HEK293 (cell line): ENCODE data around the gene ZNF771.
A peak's percentile ranks its signal among the peaks of the same experiment; 100 is the strongest.

Experiments
- EGR2 ChIP-seq: fragments of 450-650 bp; formaldehyde crosslinking; IDR thresholded peaks from 2 replicates; pipeline ENCODE4 v1.5.1; 2016; ENCODE audit warnings: low read depth, missing biosample characterization, missing genetic modification characterization
- KLF16 ChIP-seq: fragments of 450-650 bp; formaldehyde crosslinking; IDR thresholded peaks from 2 replicates; pipeline ENCODE4 v1.5.1; 2017; ENCODE audit warnings: missing biosample characterization, missing genetic modification characterization
- KLF8 ChIP-seq: fragments of 450-650 bp; formaldehyde crosslinking; IDR thresholded peaks from 2 replicates; pipeline ENCODE4 v1.5.1; 2016; ENCODE audit warnings: missing biosample characterization, missing genetic modification characterization
- WT1 ChIP-seq: fragments of 450-650 bp; formaldehyde crosslinking; IDR thresholded peaks from 2 replicates; pipeline ENCODE4 v1.5.1; 2016; ENCODE audit warnings: missing biosample characterization, missing genetic modification characterization
- ZBTB11 ChIP-seq: fragments of 450-650 bp; formaldehyde crosslinking; conservative IDR thresholded peaks from 2 replicates; pipeline ENCODE4 v1.5.1; 2016; ENCODE audit warnings: low read depth, missing biosample characterization, missing genetic modification characterization
- ZNF10 ChIP-seq: fragments of 450-650 bp; formaldehyde crosslinking; IDR thresholded peaks from 2 replicates; pipeline ENCODE4 v1.5.1; 2017; ENCODE audit warnings: missing biosample characterization, missing genetic modification characterization
- ZNF133 ChIP-seq: fragments of 450-650 bp; formaldehyde crosslinking; IDR thresholded peaks from 2 replicates; pipeline ENCODE4 v1.5.1; 2016; ENCODE audit warnings: missing biosample characterization, missing genetic modification characterization
- ZNF16 ChIP-seq: fragments of 450-650 bp; formaldehyde crosslinking; IDR thresholded peaks from 2 replicates; pipeline ENCODE4 v1.5.1; 2016; ENCODE audit warnings: low read depth, missing biosample characterization, missing genetic modification characterization
- ZNF18 ChIP-seq: fragments of 450-650 bp; formaldehyde crosslinking; IDR thresholded peaks from 2 replicates; pipeline ENCODE4 v1.5.1; 2016; ENCODE audit warnings: missing biosample characterization, missing genetic modification characterization
- ZNF19 ChIP-seq: fragments of 450-650 bp; formaldehyde crosslinking; IDR thresholded peaks from 2 replicates; pipeline ENCODE4; 2016; ENCODE audit warnings: missing biosample characterization, missing genetic modification characterization, low read depth
- ZNF24 ChIP-seq: fragments of 450-650 bp; formaldehyde crosslinking; IDR thresholded peaks from 2 replicates; pipeline ENCODE4 v1.5.1; 2016; ENCODE audit warnings: missing biosample characterization, missing genetic modification characterization
- ZNF292 ChIP-seq: fragments of 450-650 bp; formaldehyde crosslinking; IDR thresholded peaks from 2 replicates; pipeline ENCODE4 v1.5.1; 2016; ENCODE audit warnings: low read depth, missing biosample characterization, missing genetic modification characterization, borderline replicate concordance
- ZNF324 ChIP-seq: fragments of 450-650 bp; formaldehyde crosslinking; IDR thresholded peaks from 2 replicates; pipeline ENCODE4 v1.5.1; 2016; ENCODE audit warnings: missing biosample characterization, missing genetic modification characterization
- ZNF335 ChIP-seq: fragments of 450-650 bp; formaldehyde crosslinking; conservative IDR thresholded peaks from 2 replicates; pipeline ENCODE4 v1.5.1; 2016; ENCODE audit warnings: missing biosample characterization, missing genetic modification characterization
- ZNF394 ChIP-seq: fragments of 450-650 bp; formaldehyde crosslinking; IDR thresholded peaks from 2 replicates; pipeline ENCODE4 v1.5.1; 2016; ENCODE audit warnings: missing biosample characterization, missing genetic modification characterization, mild to moderate bottlenecking, moderate library complexity, borderline replicate concordance
- ZNF426 ChIP-seq: fragments of 450-650 bp; formaldehyde crosslinking; IDR thresholded peaks from 2 replicates; pipeline ENCODE4 v1.5.1; 2017; ENCODE audit warnings: missing biosample characterization, missing genetic modification characterization, mild to moderate bottlenecking, inconsistent platforms, moderate library complexity
- ZNF48 ChIP-seq: fragments of 450-650 bp; formaldehyde crosslinking; IDR thresholded peaks from 2 replicates; pipeline ENCODE4 v1.5.1; 2016; ENCODE audit warnings: missing biosample characterization, missing genetic modification characterization
- ZNF558 ChIP-seq: fragments of 450-650 bp; formaldehyde crosslinking; IDR thresholded peaks from 2 replicates; pipeline ENCODE4 v1.5.1; 2016; ENCODE audit warnings: missing biosample characterization, missing genetic modification characterization
- ZNF600 ChIP-seq: fragments of 450-650 bp; formaldehyde crosslinking; IDR thresholded peaks from 2 replicates; pipeline ENCODE4 v1.5.1; 2016; ENCODE audit warnings: missing biosample characterization, missing genetic modification characterization
- ZNF677 ChIP-seq: fragments of 450-650 bp; IDR thresholded peaks from 2 replicates; pipeline ENCODE4 v1.5.0; 2018; ENCODE audit warnings: missing biosample characterization, mild to moderate bottlenecking, missing genetic modification characterization, moderate library complexity
- ZNF707 ChIP-seq: fragments of 450-650 bp; formaldehyde crosslinking; IDR thresholded peaks from 2 replicates; pipeline ENCODE4 v1.5.1; 2016; ENCODE audit warnings: missing biosample characterization, missing genetic modification characterization
- ZNF785 ChIP-seq: fragments of 450-650 bp; formaldehyde crosslinking; IDR thresholded peaks from 2 replicates; pipeline ENCODE4 v1.5.1; 2016; ENCODE audit warnings: missing biosample characterization, missing genetic modification characterization
- ZXDB ChIP-seq: fragments of 450-650 bp; formaldehyde crosslinking; IDR thresholded peaks from 2 replicates; pipeline ENCODE4 v1.5.1; 2016; ENCODE audit warnings: missing biosample characterization, missing genetic modification characterization
- TF ChIP-seq, protein P1 (sequence below): fragments of 450-650 bp; formaldehyde crosslinking; IDR thresholded peaks from 2 replicates; pipeline ENCODE4 v1.5.1; 2016; ENCODE audit warnings: missing biosample characterization, missing genetic modification characterization, borderline replicate concordance
- TF ChIP-seq, protein P2 (sequence below): fragments of 450-650 bp; formaldehyde crosslinking; IDR thresholded peaks from 2 replicates; pipeline ENCODE4 v1.5.1; 2016; ENCODE audit warnings: missing biosample characterization, missing genetic modification characterization, borderline replicate concordance

Gene ZNF771

GRCh38 chr16:30429678-30430427 lies 22.4 kb downstream of the ZNF771 start, which contains the start of gene DCTPP1 (continued):
- no peak for TF ChIP-seq ZNF48 (tag by site-specific recombination)
- peak; percentile 44; the same call in 1 of the 2 replicates for TF ChIP-seq ZBTB11 (tag by site-specific recombination)
- peak; percentile 77 for TF ChIP-seq ZNF785 (tag by site-specific recombination)
- TF ChIP-seq KLF8 (tag by site-specific recombination) = peak; percentile 78
- TF ChIP-seq ZNF558 = peak; percentile 77; the same call in 1 of the 2 replicates
- no peak for TF ChIP-seq ZNF133
- TF ChIP-seq ZNF292 (tag by site-specific recombination) = no peak
- TF ChIP-seq ZNF16 (tag by site-specific recombination) = no peak
- peak; percentile 84 for TF ChIP-seq ZNF18 (tag by site-specific recombination)
- peak; percentile 57; the same call in 1 of the 2 replicates for TF ChIP-seq ZNF10 (tag by site-specific recombination)
- TF ChIP-seq ZNF394 = 0 out of 2 replicates have a peak, but pooled peaks have one; percentile 21
- TF ChIP-seq ZNF324 (tag by site-specific recombination) = peak; percentile 64; the same call in 1 of the 2 replicates
- peak; percentile 81 for TF ChIP-seq ZXDB (tag by site-specific recombination)
- no peak for TF ChIP-seq ZNF426 (tag by site-specific recombination)
- no peak for TF ChIP-seq ZNF707 (tag by site-specific recombination)
- TF ChIP-seq, protein P1, sequence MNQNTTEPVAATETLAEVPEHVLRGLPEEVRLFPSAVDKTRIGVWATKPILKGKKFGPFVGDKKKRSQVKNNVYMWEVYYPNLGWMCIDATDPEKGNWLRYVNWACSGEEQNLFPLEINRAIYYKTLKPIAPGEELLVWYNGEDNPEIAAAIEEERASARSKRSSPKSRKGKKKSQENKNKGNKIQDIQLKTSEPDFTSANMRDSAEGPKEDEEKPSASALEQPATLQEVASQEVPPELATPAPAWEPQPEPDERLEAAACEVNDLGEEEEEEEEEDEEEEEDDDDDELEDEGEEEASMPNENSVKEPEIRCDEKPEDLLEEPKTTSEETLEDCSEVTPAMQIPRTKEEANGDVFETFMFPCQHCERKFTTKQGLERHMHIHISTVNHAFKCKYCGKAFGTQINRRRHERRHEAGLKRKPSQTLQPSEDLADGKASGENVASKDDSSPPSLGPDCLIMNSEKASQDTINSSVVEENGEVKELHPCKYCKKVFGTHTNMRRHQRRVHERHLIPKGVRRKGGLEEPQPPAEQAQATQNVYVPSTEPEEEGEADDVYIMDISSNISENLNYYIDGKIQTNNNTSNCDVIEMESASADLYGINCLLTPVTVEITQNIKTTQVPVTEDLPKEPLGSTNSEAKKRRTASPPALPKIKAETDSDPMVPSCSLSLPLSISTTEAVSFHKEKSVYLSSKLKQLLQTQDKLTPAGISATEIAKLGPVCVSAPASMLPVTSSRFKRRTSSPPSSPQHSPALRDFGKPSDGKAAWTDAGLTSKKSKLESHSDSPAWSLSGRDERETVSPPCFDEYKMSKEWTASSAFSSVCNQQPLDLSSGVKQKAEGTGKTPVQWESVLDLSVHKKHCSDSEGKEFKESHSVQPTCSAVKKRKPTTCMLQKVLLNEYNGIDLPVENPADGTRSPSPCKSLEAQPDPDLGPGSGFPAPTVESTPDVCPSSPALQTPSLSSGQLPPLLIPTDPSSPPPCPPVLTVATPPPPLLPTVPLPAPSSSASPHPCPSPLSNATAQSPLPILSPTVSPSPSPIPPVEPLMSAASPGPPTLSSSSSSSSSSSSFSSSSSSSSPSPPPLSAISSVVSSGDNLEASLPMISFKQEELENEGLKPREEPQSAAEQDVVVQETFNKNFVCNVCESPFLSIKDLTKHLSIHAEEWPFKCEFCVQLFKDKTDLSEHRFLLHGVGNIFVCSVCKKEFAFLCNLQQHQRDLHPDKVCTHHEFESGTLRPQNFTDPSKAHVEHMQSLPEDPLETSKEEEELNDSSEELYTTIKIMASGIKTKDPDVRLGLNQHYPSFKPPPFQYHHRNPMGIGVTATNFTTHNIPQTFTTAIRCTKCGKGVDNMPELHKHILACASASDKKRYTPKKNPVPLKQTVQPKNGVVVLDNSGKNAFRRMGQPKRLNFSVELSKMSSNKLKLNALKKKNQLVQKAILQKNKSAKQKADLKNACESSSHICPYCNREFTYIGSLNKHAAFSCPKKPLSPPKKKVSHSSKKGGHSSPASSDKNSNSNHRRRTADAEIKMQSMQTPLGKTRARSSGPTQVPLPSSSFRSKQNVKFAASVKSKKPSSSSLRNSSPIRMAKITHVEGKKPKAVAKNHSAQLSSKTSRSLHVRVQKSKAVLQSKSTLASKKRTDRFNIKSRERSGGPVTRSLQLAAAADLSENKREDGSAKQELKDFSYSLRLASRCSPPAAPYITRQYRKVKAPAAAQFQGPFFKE (tag by site-specific recombination) = 0 out of 2 replicates have a peak, but pooled peaks have one; percentile 62
- peak; percentile 88; the same call in 1 of the 2 replicates for TF ChIP-seq EGR2 (tag by site-specific recombination)
- TF ChIP-seq WT1 (tag by site-specific recombination) = peak; percentile 27
- no peak for TF ChIP-seq ZNF677 (tag by site-specific recombination)
- TF ChIP-seq ZNF600 (tag by site-specific recombination) = 0 out of 2 replicates have a peak, but pooled peaks have one; percentile 11
- TF ChIP-seq ZNF24 = peak; percentile 88; the same call in 1 of the 2 replicates
- TF ChIP-seq ZNF19 (tag by site-specific recombination) = no peak
- peak; percentile 93 for TF ChIP-seq ZNF335 (tag by site-specific recombination)
- TF ChIP-seq KLF16 (tag by site-specific recombination) = peak; percentile 95
- TF ChIP-seq, protein P2, sequence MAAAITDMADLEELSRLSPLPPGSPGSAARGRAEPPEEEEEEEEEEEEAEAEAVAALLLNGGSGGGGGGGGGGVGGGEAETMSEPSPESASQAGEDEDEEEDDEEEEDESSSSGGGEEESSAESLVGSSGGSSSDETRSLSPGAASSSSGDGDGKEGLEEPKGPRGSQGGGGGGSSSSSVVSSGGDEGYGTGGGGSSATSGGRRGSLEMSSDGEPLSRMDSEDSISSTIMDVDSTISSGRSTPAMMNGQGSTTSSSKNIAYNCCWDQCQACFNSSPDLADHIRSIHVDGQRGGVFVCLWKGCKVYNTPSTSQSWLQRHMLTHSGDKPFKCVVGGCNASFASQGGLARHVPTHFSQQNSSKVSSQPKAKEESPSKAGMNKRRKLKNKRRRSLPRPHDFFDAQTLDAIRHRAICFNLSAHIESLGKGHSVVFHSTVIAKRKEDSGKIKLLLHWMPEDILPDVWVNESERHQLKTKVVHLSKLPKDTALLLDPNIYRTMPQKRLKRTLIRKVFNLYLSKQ (tag by site-specific recombination) = no peak
